Dendritic cell treated with granulocyte-macrophage colony-stimulating factor and Interleukin-4, amounts not matched to agents 40 ng/mL and 50 ng/mL, for 4 days (primary cell): ENCODE measurements around the gene SCN1A.
"Not testable (repeated sequence)": the region's sequence is repeated elsewhere in the genome, so short reads cannot be mapped to it uniquely, and the experiment has no call there.

Experiments used
- H3K27ac Mint-ChIP-seq: one replicate; pipeline ENCODE4 v1.8.0; 2022; ENCODE audit warnings: mild to moderate bottlenecking, mixed read lengths
- H3K27me3 Mint-ChIP-seq: one replicate; pipeline ENCODE4 v1.8.0; 2022; ENCODE audit warnings: mild to moderate bottlenecking, mixed read lengths
- H3K36me3 Mint-ChIP-seq: one replicate; pipeline ENCODE4 v1.8.0; 2022; ENCODE audit warnings: low read depth, mixed read lengths
- H3K4me1 Mint-ChIP-seq: one replicate; pipeline ENCODE4 v1.8.0; 2022; ENCODE audit warnings: low read depth, mixed read lengths
- H3K4me3 Mint-ChIP-seq: one replicate; pipeline ENCODE4 v1.8.0; 2022; ENCODE audit warnings: mild to moderate bottlenecking, moderate library complexity, mixed read lengths
- H3K9me3 Mint-ChIP-seq: one replicate; pipeline ENCODE4 v1.8.0; 2022; ENCODE audit warnings: mixed read lengths
- intact Hi-C: fragments of 100-400 bp; cut with micrococcal nuclease; formaldehyde crosslinking; loops from one replicate; pipeline ENCODE4 v1.15.0; 2022

SCN1A gene

DNA sequence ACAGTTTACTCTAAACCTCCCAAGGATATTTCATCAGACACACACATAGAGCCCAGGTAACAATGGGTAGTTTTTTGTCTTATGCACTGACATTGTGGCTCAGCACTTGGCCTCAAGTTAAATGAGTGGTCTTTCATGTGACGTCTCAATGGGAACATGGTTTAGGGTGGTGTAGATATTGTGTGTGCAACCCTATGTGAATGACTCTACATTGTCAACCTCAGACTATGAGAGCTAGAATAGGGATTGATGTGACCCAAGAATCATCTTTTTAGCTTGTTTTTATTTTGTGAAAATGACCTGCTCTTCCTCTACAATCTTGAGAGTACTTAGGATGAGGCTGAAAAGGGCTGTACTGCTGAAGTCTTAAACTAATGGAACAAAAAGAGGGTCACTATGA is 86.2 kb downstream of the SCN1A start:
- intact Hi-C loops, result no loop called here
- H3K4me3 Mint-ChIP-seq, result no peak overlapping the region
- H3K4me1 Mint-ChIP-seq, result no peaks in the 10 kb centered on the region
- no peaks in the 10 kb centered on the region for H3K9me3 Mint-ChIP-seq
- H3K36me3 Mint-ChIP-seq, result no peaks in the 10 kb centered on the region
- H3K27me3 Mint-ChIP-seq, result no peaks in the 10 kb centered on the region
- H3K27ac Mint-ChIP-seq, result no peak overlapping the region

DNA sequence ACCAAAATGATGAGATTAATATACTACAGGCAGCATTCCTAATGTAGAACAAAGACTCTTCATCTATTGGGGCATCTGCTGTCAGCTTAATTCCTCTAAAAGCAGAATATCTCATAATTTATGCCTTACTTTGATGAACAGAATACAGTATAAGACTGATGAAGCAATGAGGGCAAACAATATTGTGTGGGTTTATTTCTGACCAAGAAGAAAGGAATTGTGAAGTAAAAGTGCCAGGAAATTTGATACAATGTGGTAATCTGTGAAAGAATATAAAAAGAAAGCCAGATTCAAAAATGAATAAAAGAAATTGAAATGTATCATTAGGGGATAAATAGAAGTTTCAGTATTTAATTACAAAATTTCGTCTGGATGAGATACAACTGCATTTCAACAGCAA is 95.5 kb downstream of the SCN1A start:
- intact Hi-C loops, result no loop called here
- H3K27me3 Mint-ChIP-seq, result no peaks in the 10 kb centered on the region
- no peaks in the 10 kb centered on the region for H3K4me1 Mint-ChIP-seq
- no peak overlapping the region for H3K4me3 Mint-ChIP-seq
- H3K9me3 Mint-ChIP-seq, result no peaks in the 10 kb centered on the region
- H3K27ac Mint-ChIP-seq, result no peak overlapping the region
- no peaks in the 10 kb centered on the region for H3K36me3 Mint-ChIP-seq

DNA sequence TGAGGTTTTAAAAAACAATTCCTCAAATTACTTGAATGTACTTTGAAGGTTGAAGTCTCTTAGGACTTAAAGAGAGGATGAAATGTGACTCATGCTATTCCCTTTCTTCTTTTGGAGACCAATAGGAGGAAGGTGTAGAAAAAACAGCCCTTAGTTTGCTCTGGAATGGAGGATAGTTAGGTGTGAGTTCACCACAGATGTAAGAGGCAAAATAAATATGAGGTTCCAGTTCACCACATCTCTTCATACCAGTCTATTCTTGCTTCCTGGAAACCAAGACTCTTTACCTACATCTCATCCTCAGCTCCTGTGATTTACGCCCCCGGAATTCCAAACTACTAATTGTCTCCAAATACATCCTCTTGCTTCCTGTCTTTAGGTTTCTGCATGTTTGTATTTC is 96.8 kb downstream of the SCN1A start:
- H3K27me3 Mint-ChIP-seq, result no peaks in the 10 kb centered on the region
- H3K4me1 Mint-ChIP-seq, result no peaks in the 10 kb centered on the region
- H3K4me3 Mint-ChIP-seq, result no peak overlapping the region
- no peaks in the 10 kb centered on the region for H3K36me3 Mint-ChIP-seq
- H3K27ac Mint-ChIP-seq, result no peak overlapping the region
- no peaks in the 10 kb centered on the region for H3K9me3 Mint-ChIP-seq
- intact Hi-C loops, result no loop called here

DNA sequence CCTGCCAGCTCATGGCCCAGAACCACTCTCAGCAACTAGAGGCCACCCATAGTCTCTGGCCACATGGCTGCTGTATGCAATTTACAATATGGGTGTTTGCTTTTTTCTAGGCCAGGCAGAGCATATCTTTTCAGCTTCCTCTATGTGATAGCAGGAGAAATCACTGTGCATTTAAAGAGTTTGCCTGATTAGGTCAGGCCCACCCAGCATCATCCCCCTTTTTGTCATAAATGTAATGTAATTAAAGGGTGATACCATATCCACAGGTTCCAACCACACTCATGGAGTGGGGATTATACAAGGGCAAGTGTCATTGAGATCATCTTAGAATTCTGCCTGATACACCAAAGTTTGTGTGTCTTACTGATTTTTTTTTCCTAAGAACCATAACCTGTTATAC is 102.5 kb downstream of the SCN1A start:
- Mint-ChIP-seq H3K4me1 (no peaks in the 10 kb centered on the region), H3K27me3 (no peaks in the 10 kb centered on the region), H3K9me3 (no peaks in the 10 kb centered on the region), H3K4me3 (no peak overlapping the region), H3K27ac (no peak overlapping the region), H3K36me3 (no peaks in the 10 kb centered on the region)
- intact Hi-C loops, result no loop called here

DNA sequence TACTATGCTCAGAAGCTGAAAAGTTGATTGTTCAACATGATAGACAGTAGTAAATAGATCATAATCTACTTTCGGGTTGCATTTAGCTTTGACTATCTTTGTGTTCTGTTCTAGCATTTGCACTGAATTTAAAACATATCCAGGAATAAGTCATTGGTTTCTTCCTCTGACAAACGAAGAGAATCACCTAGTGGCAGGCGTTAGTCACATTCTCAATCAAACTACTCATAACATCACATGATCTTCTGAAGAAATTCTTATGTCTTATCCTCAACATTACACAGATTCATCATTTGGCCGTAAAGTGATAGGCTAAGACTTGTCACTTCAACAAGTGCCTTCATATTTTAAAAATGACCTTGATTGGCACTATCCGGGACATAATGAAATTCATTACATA is 110.6 kb downstream of the SCN1A start:
- H3K27me3 Mint-ChIP-seq, result no peaks in the 10 kb centered on the region
- no peak overlapping the region for H3K4me3 Mint-ChIP-seq
- H3K36me3 Mint-ChIP-seq, result no peaks in the 10 kb centered on the region
- no peaks in the 10 kb centered on the region for H3K9me3 Mint-ChIP-seq
- intact Hi-C loops, result no loop called here
- H3K27ac Mint-ChIP-seq, result no peak overlapping the region
- no peaks in the 10 kb centered on the region for H3K4me1 Mint-ChIP-seq

DNA sequence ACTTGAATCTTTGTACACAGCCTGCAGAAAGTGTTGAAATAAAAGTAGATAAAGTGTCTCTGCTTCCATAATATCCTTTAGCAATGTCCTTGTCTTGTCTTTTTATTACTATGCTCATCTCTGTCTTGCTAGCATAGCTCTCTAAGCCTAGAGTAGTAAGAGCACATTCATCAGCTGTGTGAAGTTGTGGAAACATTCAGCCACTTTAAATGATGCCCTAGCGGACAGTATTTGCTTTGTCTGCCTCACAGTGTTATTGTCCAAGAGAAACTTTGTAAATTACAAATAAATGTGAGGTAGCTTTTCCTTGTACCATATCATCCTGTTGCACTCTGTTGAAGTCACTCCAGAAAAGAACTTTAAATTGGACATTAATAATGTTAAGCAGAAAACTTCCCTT is 113.9 kb downstream of the SCN1A start:
- H3K4me1 Mint-ChIP-seq, result no peaks in the 10 kb centered on the region
- no peak overlapping the region for H3K4me3 Mint-ChIP-seq
- no peaks in the 10 kb centered on the region for H3K36me3 Mint-ChIP-seq
- H3K27me3 Mint-ChIP-seq, result no peaks in the 10 kb centered on the region
- H3K9me3 Mint-ChIP-seq, result no peaks in the 10 kb centered on the region
- H3K27ac Mint-ChIP-seq, result no peak overlapping the region
- intact Hi-C loops, result no loop called here

DNA sequence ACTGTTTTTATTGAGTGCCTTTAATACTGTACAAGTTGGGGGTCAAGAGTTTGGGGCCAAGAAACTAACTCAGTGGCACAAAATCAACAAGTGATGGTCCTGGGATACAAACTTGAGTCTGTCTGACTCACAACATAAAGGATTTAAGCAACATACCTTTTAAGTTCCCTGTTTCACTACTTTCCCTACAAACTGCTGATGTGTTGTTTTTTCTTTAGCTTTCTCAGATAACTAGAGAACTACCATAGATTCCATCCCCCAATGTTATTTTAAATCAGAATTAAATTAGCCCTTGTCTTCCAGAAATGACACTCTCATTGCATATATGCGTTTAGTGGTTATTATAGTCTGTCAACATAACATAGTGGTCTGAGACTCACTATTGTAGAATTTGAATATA is 116.2 kb downstream of the SCN1A start:
- no peaks in the 10 kb centered on the region for H3K4me1 Mint-ChIP-seq
- no peak overlapping the region for H3K4me3 Mint-ChIP-seq
- intact Hi-C loops, result no loop called here
- no peaks in the 10 kb centered on the region for H3K36me3 Mint-ChIP-seq
- no peaks in the 10 kb centered on the region for H3K27me3 Mint-ChIP-seq
- H3K9me3 Mint-ChIP-seq, result no peaks in the 10 kb centered on the region
- H3K27ac Mint-ChIP-seq, result no peak overlapping the region

DNA sequence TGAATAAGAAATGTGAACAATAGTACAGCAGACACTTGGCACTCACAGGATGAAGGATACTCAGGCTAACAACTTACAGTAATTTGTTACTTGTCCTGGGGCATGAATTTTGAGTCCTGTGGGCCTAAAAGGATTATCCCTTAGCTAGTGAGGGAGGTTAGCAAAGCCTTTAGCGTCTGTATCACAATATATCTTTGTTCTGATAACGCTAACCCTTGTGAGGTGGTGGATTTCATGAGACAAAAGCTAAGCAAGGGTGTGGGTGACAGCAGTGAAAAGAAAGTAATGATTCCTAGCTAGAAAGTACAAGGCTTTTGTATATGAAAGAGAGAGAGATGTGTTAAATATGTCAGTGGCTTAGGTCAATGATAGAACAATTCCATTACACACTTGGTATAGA is 127.4 kb downstream of the SCN1A start:
- Mint-ChIP-seq H3K36me3 (no peaks in the 10 kb centered on the region), H3K27me3 (no peaks in the 10 kb centered on the region), H3K4me1 (no peaks in the 10 kb centered on the region), H3K9me3 (no peaks in the 10 kb centered on the region), H3K4me3 (no peak overlapping the region), H3K27ac (no peak overlapping the region)
- intact Hi-C loops, result no loop called here

DNA sequence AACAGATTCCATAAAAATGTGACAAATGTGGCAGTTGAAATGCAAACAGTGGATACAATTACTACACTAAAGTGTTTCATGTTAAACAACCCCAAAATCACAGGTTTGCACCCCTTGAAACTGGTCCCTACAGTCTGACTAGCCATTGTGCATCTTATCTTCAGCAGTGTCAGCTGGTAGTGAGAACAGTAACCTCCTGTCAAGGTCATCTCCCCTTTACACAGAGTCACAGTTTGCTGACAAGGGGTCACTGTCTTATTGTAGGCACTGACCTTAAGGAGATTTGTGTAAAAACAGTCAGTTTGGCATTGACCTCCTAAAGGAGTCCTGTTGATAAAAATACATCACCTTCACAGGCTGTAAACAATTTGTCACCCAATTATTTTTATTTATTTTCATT is 137.0 kb downstream of the SCN1A start:
- no peaks in the 10 kb centered on the region for H3K36me3 Mint-ChIP-seq
- no peak overlapping the region for H3K27ac Mint-ChIP-seq
- H3K9me3 Mint-ChIP-seq, result peaks cover 18% of the 10 kb centered on the region
- H3K4me1 Mint-ChIP-seq, result no peaks in the 10 kb centered on the region
- intact Hi-C loops, result no loop called here
- H3K27me3 Mint-ChIP-seq, result no peaks in the 10 kb centered on the region
- no peak overlapping the region for H3K4me3 Mint-ChIP-seq

DNA sequence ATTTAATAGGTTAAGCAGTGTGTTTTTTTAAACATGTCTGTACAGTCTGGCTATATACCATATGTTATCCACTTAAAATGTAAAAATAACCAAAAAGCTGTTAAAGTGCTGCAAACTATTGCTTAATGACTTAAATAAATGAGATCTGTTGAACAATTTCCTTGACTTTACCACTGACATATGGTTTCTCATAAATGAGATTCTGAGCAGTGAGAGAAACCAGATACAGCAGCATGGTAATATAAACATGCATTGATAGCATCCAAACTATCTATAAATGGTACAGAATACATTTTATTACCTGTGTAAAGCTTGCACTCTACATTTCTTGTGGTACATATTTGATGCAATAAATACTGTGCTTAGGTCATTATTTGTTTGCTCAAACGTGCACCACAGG is 138.0 kb downstream of the SCN1A start:
- intact Hi-C loops, result no loop called here
- Mint-ChIP-seq H3K4me1 (no peaks in the 10 kb centered on the region), H3K4me3 (no peak overlapping the region), H3K36me3 (no peaks in the 10 kb centered on the region), H3K27ac (no peak overlapping the region), H3K27me3 (no peaks in the 10 kb centered on the region), H3K9me3 (peaks cover 18% of the 10 kb centered on the region)

DNA sequence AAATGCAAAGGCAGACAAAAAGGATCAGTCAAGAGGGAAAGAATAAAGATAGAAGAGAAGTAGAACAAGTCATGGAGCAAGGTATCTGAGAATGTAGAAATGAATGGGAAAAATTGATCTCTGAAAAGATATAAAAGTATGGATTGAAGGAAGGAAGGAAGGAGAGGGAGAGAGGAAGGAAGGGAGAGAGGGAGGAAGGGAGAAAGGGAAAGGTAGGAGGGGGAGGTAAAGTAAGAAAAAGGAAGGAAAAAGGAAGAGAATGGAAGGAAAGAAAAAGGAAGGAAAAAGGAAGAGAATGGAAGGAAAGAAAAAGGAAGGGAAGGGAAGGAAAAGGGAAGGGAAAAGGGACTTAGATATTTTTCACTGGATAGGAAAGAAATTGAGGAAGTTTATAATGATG is 142.7 kb downstream of the SCN1A start:
- Mint-ChIP-seq H3K9me3 (peaks cover 8% of the 10 kb centered on the region), H3K36me3 (no peaks in the 10 kb centered on the region), H3K4me1 (no peaks in the 10 kb centered on the region), H3K27me3 (no peaks in the 10 kb centered on the region), H3K27ac (no peak overlapping the region), H3K4me3 (no peak overlapping the region)
- intact Hi-C loops, result no loop called here

DNA sequence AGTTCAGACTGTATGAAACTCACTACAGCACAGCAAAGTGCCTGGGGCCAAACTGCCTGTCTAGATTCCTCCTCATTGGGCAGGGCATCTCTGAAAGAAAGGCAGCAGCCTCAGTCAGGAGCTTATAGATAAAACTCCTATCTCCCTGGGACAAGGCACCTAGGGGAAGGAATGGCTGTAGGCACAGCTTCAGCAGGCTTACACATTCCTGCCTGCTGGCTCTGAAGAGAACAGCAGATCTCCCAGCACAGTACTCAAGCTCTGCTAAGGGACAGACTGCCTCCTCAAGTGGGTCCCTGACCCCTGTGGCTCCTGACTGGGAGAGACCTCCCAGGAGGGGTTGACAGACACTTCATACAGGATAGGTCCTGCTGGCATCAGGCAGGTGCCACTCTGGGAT is 155.7 kb downstream of the SCN1A start:
- H3K27me3 Mint-ChIP-seq, H3K9me3 Mint-ChIP-seq, H3K4me1 Mint-ChIP-seq, H3K36me3 Mint-ChIP-seq, H3K4me3 Mint-ChIP-seq, intact Hi-C loops, H3K27ac Mint-ChIP-seq: not testable (repeated sequence)

DNA sequence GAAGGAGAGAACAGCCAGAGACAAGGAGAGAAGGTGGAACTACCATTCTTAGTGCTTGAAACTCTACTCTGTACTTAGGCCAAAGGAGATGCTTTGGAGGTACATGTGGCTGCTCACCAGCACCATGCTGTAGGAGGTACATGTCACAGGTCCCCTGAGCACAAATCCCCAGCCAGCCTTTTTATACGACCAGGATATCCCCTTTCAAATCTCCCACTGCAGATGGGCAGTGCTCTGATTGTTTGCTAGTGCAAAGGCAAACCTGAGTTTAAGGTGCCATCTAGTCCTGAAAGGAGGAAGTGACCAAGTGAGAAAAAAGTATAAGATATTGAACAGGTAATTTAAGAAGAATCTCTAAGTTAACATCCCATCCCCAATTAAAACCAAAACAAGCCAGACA is 157.2 kb downstream of the SCN1A start:
- Mint-ChIP-seq H3K9me3 (no peaks in the 10 kb centered on the region), H3K27ac (no peak overlapping the region), H3K27me3 (no peaks in the 10 kb centered on the region), H3K36me3 (no peaks in the 10 kb centered on the region), H3K4me3 (no peak overlapping the region), H3K4me1 (no peaks in the 10 kb centered on the region)
- intact Hi-C loops, result no loop called here

DNA sequence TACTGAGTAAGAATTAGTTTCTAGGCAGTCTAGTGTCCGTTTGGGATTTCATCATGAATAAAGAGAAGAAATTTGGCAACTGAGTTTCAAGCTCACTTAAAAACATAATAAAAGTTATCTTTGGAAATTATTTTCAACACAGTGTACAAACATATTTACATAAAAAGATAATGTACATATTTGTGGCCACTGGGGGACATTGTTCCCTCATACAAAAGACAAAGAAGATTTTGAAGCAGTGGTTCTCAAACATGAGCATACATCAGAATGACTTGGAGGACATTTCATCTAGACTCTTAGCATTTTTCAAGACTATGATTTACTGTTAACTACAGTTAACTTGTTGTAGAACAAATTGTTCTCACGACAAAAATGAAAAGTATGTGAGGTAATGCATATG is 158.6 kb downstream of the SCN1A start:
- Mint-ChIP-seq H3K36me3 (no peaks in the 10 kb centered on the region), H3K27me3 (no peaks in the 10 kb centered on the region), H3K4me3 (no peak overlapping the region), H3K4me1 (no peaks in the 10 kb centered on the region), H3K27ac (no peak overlapping the region), H3K9me3 (no peaks in the 10 kb centered on the region)
- intact Hi-C loops, result no loop called here

DNA sequence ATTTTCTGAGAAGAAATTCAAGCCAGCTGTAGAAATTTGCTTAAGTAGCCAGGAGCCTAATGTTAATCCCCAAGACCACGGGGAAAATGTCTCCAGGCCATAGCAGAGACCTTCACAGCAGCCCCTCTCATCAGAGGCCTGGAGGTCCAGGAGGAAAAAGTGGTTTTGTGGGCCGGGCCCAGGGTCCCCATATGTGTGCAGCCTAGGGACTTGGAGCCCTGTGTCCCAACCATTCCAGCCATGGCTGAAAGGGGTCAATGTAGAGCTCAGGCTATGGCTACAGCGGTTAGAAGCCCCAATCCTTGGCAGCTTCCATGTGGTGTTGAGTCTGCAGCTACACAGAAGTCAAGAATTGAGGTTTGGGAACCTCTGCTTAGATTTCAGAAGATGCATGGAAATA is 160.1 kb downstream of the SCN1A start:
- Mint-ChIP-seq H3K9me3 (no peaks in the 10 kb centered on the region), H3K36me3 (no peaks in the 10 kb centered on the region), H3K4me1 (no peaks in the 10 kb centered on the region), H3K27ac (no peak overlapping the region), H3K27me3 (no peaks in the 10 kb centered on the region), H3K4me3 (no peak overlapping the region)
- intact Hi-C loops, result no loop called here

DNA sequence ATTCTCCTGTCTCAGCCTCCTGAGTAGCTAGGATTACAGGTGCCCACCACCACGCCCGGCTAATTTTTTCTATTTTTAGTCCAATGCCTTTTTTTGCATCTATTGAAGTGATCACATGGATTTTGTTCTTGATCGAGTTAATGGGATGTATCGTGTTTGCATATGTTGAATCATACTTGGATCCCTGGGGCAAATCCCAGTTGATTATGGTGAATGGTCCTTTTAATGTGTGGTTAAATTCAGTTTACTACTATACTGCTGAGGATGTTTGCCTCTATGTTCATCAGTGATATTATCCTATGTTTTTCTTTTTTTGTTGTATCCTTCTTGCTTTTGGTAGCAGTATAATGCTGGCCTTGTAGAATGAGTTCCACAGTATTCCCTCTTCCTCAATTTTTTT is 166.0 kb downstream of the SCN1A start:
- no peaks in the 10 kb centered on the region for H3K36me3 Mint-ChIP-seq
- H3K27me3 Mint-ChIP-seq, result no peaks in the 10 kb centered on the region
- H3K4me3 Mint-ChIP-seq, result no peak overlapping the region
- no peak overlapping the region for H3K27ac Mint-ChIP-seq
- H3K4me1 Mint-ChIP-seq, result no peaks in the 10 kb centered on the region
- no peaks in the 10 kb centered on the region for H3K9me3 Mint-ChIP-seq
- intact Hi-C loops, result no loop called here
